Measurements from ENCODE around the gene BOLL.

GRCh38 chr2:197822333-197822732 lies 37.2 kb upstream of the BOLL start:
- TF ChIP-seq CTCF (IDR thresholded peaks at IDR 0.05) (no peak), POLR2AphosphoS5 (IDR thresholded peaks at IDR 0.05; ENCODE audit: low read depth, low read length) (no peak), SIN3A (IDR thresholded peaks at IDR 0.05; ENCODE audit: borderline replicate concordance, insufficient read depth, low read depth, low read length) (no peak)
